Measurements from ENCODE around the gene ADAMTS13.
"Not testable (repeated sequence)": the region's sequence is repeated elsewhere in the genome, so short reads cannot be mapped to it uniquely, and the experiment has no call there.

ADAMTS13 gene

GRCh38 chr9:133427658-133428348 is 5.6 kb downstream of the ADAMTS13 start:
- DNase-seq: no peak

DNA sequence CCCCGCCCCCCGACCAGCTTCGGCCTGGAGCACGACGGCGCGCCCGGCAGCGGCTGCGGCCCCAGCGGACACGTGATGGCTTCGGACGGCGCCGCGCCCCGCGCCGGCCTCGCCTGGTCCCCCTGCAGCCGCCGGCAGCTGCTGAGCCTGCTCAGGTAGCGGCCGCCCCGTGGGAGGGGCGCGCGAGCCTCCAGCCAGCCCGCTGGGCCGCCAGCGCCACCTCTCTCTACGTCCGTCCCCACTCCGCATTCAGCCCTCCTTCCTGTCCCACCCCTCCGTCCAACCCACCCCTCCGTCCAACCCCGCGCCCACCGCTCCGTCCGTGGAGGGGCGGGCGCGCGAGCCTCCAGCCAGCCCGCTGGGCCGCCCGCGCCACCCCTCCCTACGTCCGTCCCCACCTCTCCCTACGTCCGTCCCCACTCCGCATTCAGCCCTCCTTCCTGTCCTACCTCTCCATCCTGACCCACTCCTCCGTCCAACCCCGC is 6.5 kb downstream of the ADAMTS13 start:
- no peak for DNase-seq

- no peak for DNase-seq
These were observed 7.0 kb downstream of the ADAMTS13 start for GRCh38 chr9:133429214-133429613.

- DNase-seq: no peak
These were observed 7.5 kb downstream of the ADAMTS13 start for GRCh38 chr9:133429641-133430161.

DNA sequence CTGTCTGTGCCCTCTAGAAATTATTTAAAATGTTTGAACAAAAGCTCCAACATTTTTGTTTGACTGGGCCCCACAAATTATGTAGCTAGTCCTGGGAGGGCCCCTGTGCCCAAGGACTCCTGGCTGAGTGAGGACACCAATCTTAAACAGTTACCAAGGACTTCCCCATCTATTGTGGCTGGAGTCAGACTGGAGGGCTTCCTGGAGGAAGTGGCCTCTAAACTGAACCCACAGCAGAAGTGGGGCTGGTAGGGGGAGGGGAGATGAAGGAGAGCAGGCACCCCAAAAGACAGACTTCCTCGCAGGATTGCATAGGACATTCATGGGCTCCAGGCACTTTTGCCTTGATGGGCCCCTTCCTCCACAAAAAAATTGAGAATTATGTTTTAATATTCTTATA is 8.1 kb downstream of the ADAMTS13 start:
- no peak for DNase-seq

DNA sequence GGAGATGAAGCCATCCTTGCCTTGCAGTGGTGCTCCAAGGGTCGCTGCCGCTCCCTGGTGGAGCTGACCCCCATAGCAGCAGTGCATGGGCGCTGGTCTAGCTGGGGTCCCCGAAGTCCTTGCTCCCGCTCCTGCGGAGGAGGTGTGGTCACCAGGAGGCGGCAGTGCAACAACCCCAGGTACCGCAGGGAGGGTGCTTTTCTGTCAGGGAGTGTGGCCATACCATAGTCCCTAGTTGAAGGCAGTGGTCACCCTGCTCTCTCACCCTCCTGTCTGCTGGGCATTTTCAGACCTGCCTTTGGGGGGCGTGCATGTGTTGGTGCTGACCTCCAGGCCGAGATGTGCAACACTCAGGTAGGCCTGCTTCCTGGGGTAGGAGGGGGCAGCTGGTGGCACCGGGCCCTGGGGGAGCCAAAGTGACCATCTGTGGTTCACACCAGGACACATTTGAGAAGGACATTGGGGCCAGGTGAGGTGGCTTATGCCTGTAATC is 11.2 kb downstream of the ADAMTS13 start:
- DNase-seq: no peak

- DNase-seq: no peak
These were observed 14.5 kb downstream of the ADAMTS13 start for GRCh38 chr9:133436681-133437080.

DNA sequence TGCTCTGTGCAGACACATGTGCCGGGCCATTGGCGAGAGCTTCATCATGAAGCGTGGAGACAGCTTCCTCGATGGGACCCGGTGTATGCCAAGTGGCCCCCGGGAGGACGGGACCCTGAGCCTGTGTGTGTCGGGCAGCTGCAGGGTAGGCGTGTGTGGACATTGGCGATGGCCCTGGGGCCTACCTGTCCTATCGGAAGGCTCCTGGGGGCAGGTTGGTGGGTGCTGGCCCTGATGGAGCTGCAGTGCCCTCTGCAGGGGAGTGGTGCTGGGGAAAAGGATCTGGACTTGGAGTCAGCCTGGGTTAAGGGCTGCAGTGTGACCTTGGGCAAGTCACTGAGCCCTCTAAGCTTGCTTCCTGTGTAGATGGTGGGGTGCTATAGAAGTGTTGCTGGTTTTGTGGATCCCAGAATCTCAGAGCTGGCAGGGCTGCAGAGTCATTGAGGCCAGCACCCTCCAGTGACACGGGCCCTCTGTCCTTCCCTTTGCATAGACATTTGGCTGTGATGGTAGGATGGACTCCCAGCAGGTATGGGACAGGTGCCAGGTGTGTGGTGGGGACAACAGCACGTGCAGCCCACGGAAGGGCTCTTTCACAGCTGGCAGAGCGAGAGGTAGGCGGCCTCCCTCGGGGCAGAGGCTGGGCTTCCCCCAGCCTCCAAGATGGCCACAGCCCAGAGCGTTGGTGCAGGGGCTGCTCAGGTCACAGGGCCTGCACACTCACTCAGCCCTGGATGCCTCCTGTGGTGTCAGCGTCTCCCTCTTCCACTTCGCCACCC is 15.8 kb downstream of the ADAMTS13 start:
- DNase-seq: no peak

DNA sequence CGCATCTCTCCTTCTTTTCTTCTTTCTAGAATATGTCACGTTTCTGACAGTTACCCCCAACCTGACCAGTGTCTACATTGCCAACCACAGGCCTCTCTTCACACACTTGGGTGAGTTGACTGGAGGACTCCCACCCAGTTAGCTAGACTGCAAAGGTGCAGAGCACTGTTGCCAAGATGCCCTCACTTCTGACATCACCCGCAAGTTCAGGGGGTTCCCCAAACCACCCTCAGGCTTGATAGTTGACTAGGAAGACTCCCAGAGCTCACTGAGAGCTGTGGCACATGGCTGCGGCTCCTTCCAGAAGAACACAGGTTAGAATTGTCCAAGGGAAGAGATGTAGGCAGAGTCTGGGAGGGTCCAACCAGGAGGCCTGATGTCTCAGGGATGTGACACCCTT is 17.2 kb downstream of the ADAMTS13 start:
- no peak for DNase-seq

- no peak for DNase-seq
These were observed 18.7 kb downstream of the ADAMTS13 start for GRCh38 chr9:133440874-133441273.

GRCh38 chr9:133441571-133441970 is 19.4 kb downstream of the ADAMTS13 start:
- no peak for DNase-seq

DNA sequence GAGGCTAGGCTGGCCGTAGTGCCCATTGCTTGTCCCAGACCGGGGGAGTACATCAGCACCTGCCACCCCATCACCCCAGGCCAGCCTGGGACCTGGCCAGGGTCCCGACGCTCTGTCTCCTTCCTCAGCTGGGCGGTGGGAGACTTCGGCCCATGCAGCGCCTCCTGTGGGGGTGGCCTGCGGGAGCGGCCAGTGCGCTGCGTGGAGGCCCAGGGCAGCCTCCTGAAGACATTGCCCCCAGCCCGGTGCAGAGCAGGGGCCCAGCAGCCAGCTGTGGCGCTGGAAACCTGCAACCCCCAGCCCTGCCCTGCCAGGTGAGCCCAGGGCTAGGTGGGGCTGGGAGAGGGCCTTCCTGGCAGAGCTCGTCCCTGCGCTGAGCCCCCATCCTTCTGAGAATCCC is 21.1 kb downstream of the ADAMTS13 start:
- no peak for DNase-seq

DNA sequence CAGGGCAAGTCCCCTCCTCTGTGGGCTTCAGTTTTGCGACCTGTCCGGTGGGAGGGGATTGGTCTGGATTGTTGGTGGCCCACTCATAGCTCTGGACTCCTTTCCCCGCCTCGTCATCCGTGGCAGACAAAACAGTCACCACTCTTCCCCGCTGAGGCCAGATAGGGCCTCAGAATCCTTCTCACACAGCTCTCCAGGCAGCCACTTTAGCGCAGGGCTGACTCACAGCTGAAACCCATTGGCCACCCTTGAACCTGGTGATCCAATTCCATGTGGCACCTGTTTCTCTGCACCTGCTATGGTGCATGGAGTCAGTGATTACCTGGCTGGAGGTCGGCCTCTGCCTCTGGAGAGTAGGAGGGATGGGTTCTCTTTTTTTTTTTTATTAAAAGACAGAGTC is 21.8 kb downstream of the ADAMTS13 start:
- no peak for DNase-seq

- no peak for DNase-seq
These were observed 23.3 kb downstream of the ADAMTS13 start for GRCh38 chr9:133445293-133445969.

- DNase-seq: no peak
These were observed 26.4 kb downstream of the ADAMTS13 start for GRCh38 chr9:133448487-133448972.

- no peak for DNase-seq
These were observed 27.6 kb downstream of the ADAMTS13 start for GRCh38 chr9:133449760-133450159.

GRCh38 chr9:133451865-133452264 is 29.7 kb downstream of the ADAMTS13 start:
- not testable (repeated sequence) for DNase-seq

DNA sequence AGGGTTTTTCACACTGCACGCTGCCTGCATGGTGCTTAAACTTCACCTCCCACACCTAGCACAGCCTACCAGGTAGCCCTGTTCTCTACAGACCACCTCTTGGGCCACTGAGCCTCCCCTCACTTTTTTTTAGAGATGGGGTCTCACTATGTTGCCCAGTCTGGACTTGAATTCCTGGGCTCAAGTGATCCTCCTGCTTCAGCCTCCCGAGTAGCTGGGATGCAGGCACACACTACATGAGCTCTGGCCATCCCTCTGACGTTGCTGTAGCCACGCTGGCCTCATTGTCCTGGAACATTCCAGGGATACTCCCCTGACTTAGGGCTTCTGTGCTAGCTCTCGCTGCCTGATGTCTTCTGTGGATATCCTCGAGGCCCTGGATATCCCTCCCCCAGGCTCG is 30.4 kb downstream of the ADAMTS13 start:
- DNase-seq: no peak

- DNase-seq: no peak
These were observed 31.5 kb downstream of the ADAMTS13 start for GRCh38 chr9:133453651-133454050.

DNA sequence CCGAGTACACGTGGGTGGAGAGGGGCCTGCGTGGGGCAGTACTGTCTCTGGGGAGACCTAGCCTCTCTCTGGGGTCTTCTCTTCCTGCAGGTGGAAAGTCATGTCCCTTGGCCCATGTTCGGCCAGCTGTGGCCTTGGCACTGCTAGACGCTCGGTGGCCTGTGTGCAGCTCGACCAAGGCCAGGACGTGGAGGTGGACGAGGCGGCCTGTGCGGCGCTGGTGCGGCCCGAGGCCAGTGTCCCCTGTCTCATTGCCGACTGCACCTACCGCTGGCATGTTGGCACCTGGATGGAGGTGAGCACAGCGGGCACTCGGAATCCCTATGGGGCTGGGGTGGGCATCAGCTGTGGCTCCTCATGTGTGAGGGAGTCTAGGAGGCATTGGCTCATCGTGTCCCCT is 32.2 kb downstream of the ADAMTS13 start:
- no peak for DNase-seq

GRCh38 chr9:133454943-133455673 is 32.9 kb downstream of the ADAMTS13 start:
- DNase-seq: no peak

- no peak for DNase-seq
These were observed 33.8 kb downstream of the ADAMTS13 start for GRCh38 chr9:133455936-133456335.

Data from CD4-positive, alpha-beta T cell treated with Interleukin-4 for 4 hours (primary cell).